NCI-H748 (cell line): Measurements from ENCODE around the gene C19orf18.
"Not testable (repeated sequence)": the region's sequence is repeated elsewhere in the genome, so short reads cannot be mapped to it uniquely, and the experiment has no call there.

ENCODE experiments used
- DNase-seq: peaks from one replicate; lab custom pipeline; 2025; ENCODE audit not compliant: unreplicated experiment; lab: John Stamatoyannopoulos, UW

C19orf18 gene

DNA sequence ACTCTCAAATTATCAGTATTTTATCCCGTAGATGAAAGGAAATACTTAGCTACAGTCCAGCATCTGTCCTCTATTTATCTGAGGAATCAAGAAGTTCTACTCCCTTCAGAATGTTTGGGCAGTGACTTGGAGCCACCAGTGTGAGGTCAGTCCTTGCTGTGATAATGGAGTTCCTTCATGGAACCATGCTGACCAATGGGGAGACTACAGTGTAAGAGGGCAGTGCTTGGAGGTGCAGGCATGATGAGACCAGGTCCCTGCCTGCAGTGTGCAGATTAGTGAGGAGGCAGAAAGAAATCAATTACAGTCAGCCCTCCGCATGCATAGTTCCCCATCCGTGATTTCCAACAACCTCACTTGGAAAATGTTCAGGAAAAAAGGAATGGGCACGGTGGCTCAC is at the start of gene C19orf18:
Gene C19orf18 (minus strand): TSS at position 101 of the 400 bp plus-strand sequence. CDS start 102 bp downstream, outside the sequence.
- DNase-seq = no peak

DNA sequence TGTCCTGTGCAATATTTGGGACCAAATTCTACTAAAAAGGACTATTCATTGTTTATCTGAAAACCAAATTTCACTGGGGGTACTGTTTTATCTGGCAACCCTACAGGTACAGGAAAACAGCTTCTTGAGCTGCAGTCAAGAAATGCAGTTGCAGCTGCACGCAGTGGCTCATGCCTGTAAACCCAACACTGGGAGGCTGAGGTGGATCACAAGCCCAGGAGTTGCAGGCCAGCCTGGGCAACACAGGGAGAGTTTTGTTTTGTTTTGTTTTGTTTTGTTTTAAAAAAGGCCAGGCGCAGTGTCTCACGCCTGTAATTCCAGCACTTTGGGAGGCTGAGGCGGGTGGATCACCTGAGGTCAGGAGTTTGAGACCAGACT is 47.9 kb upstream of the C19orf18 start:
- no peak for DNase-seq

DNA sequence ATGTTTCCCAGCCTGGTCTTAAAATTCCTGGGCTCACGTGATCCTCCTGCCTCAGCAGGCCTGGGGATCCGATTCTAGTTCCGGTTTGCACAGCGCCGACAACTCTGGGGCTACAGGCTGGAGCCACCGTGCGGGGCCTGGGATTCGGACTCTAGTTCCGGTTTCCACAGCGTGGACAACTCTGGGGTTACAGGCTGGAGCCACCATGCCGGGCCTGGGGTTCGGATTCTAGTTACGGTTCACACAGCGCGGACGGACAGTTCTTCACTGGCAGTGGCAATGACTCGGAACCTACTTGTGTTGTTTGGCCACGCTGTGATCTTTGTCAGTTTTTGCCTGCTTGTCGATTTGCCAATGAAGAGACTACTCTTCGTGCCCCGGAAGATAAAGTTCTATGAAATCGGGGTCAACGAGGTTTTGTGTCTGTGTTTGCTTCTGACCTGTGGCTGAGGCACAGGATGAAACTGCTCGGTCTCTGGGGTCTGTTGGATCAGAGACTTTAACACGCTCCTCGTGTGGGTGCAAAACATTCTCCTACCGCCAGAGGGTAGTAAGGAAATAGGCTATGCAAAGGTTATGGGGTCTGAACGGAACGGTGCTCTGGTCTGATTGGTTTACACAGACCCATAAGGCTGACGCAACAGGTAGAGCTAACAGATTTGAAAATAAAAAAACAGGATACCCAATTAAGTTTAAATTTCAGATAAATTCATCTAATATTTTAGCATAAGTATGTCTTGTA is 47.4 kb upstream of the C19orf18 start:
- peak; percentile 91 for DNase-seq

DNA sequence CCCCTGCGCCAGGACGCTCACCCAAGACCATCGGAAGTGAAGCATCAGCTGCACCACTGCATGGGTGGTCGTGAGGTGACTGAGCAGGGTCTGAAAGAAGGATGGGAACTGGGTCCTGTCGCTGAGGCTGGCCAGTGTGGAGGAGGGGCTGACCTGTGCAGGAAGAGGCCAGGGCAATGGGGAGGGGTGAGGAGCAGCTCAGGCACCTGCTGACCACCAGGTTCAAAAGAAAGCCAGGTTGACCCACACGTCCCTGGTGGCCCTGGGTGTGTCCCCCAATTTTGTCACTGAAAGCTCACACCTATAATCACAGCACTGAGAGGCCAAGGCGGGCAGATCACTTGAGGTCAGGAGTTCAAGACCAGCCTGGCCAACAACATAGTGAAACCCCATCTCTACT is 45.8 kb upstream of the C19orf18 start:
- no peak for DNase-seq

DNA sequence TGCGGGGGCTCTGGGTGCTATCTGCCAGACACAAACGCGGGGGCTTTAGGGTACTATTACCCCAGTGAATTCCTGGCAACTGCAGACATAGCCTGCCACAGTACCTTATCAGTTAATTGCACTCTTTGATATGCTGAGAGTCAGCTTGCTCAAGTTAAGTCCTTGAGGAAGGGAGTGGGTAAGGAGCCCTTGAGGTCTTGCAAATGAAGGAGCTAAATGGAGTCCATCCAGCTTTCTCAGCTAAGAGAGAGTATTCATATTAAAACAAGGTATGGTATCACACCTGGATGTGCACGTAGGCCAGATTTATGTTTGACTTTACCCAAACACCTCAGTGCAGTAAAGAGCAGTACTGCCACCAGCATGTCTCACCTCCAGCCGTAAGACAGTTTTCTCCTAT is 39.8 kb upstream of the C19orf18 start:
- no peak for DNase-seq

DNA sequence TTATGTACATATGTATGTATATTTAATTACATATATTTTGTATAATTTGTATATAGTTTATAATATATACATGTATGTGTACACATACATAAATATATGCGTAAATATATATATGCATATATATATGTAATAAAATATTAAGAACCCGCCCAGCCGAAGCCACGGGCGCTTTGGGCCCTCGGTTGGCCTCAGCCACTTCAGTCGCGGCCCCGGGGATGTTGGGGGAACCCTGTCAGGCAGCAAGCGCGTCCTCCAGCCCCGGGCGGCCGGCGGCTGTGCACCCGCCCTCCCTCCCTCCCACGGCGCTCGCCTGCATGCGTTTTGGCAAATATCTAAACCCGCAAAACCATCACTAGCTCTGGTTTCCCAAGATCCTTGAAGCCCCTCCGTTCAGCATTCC is 36.2 kb upstream of the C19orf18 start:
- DNase-seq = no peak

DNA sequence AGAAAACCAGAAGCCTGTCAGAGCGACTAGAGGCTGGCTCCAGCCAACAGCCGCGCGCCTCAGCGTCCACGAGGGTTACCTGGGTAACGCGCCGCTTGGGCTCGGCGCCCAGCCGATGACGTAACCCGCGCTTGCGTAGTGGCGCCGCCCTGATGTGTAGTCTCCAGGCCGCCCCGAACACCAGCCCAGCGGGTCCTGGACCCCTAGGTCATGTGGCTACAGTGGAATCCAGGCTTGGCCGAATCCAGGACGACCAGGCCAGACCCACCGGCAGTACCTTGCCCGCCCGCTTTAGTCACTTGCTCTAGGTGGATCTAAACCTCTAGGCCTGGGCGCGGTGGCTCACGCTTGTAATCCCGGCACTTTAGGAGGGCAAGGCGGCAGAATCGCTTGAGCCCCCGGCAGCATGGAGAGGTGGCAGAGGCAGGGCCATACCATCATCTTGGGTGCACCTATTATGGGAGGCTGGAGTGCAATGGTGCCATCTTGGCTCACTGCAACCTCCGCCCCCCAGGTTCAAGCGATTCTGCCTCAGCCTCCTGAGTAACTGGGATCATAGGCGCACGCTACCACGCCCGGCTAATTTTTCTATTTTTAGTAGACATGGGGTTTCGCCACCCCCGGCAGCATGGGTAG is 35.5 kb upstream of the C19orf18 start:
- peak; percentile 98 for DNase-seq

DNA sequence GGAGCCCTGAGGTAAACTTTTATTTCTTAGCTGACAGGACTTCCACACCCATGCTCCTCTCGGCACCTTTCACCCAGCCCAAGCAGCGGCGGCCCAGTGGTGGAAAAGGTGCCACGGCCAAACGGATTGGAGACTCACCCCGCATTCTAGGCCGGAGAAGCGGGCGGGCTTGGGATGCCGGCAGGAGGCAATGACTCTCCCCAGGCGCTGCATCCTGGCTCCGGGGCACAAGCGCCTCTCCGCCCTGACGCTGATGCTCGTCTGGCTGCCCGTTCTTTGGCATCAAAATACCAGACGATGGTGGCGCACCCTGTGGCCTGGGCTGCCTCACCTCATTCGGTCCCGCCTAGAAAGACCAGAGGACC is 34.9 kb upstream of the C19orf18 start:
- DNase-seq = no peak

DNA sequence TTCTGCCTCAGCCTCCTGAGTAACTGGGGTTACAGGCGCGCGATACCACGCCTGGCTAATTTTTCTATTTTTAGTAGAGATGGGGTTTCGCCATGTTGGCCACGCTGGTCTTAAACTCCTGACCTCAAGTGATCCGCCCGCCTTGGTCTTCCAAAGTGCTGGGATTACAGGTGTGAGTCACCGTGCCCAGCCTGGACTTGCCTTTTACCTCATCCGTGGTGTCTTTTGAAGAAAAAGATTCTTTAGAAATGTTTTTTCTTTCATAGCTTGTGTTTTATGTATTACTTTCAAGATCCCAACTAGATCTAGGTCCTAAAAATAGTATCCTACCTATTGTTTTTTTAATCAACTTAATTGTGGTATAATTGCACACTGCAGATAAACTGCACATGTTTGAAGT is 34.5 kb upstream of the C19orf18 start:
- DNase-seq = not testable (repeated sequence)

DNA sequence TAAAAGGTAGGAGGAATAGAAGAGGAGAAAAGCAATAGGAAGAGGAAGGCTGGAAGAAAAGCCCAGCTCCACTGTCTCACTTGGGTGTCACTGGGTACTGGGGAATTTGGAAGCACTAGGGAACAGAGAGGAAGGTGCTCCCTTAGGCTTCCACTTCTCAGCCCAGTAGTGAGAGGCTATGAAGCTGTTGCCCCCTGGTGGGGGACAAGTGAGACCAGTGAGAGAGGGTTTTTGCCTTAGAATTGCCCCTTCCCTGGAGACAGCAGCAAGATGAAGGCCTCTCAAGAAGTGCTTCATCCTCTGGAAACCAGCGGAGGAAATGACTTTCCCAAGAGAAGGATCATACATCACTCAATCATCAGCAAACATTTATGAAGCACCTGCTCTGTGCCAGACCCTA is 33.0 kb upstream of the C19orf18 start:
- DNase-seq = peak; percentile 60

DNA sequence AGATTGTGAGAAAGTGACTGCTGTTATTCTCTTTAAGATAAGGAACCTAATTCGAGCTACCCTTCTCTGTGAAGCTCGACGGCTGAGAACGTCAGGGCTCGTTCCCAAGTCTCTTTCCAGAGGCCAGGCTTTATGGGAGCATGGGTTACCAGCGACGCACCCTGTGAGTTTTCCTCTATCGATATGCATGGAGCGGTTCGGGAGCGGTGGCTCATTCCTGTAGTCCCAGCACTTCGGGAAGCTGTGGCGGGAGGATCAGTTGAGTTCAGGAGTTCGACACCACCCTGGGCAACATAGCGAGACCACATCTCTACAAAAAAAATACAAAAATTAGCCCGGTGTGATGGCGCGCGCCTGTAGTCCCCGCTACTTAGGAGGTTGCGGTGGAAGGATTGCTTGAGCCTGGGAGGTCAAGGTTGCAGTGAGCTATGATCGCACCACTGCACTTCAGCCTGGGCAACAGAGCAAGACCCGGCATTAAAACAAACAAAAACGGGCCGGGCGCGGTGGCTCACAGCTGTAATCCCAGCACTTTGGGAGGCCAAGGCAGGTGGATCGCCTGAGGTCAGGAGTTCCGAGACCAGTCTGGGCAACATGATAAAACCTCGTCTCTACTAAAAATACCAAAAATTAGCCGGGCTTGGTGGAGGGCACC is 29.0 kb upstream of the C19orf18 start:
- peak; percentile 67 for DNase-seq

DNA sequence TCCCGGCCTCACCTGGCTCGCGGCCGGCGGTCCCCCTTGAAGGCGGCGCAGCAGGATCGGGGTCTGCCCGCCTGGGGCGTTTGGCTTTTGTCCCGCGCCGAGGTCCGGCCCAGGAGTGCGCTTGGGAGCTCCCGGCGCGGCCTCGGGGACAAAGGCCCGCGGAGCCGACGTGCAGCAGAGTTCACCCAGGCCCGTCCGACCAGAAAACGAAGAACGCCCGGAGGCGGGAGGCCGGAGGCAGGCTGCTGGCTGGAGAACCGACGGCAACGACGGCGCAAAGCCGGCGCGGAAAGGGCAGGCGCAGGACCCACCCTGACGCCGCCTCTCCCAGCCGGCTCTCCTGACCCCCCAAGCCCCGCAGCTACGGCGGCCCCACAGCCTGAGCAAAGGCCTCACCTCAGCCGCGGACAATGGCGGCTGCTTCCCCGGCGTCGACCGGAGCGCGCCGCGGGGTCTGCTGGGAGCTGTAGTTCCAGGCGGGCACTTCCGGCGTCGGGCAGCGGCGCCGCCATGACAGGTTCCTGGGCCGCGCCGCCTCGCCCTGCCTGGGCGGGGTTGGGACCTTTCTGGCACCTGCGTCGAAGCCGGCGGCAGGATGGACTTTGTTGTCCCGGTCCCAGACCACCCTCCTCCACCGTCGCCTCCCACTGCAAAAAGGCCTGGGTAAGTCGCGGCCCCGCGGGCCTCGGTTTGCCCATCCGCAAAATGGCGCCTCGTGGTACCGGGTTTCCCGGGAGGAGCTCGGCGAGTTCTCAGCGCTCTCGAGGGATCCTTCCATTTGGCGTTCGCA is 28.2 kb upstream of the C19orf18 start, which contains the start of gene ZNF606:
Gene ZNF606 (minus strand): TSS at position 437 of the 790 bp plus-strand sequence. CDS start 1,501 bp downstream, outside the sequence.
- DNase-seq = peak; percentile 94

DNA sequence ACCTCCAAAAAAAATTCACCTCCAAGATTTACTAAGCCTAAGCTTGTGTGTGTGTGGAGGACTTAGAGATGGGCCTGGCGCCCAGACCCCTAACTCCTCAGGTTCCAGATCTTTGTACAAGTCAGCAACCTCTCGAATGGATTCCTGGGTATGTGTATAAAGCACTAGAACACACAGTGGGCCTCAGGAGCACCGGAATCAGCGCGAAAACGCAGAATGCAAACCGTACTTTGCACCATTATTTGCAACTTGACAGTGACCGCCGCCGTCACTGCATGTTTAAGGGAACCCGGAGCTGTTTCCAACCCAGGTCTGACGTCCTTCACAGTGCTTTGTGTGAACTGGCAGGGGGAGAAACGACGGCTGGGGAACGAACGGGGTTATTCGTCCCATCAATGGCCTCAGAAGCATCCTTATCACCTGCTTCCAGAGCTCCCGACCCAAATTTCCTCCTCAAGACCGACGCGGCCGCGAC is 27.6 kb upstream of the C19orf18 start:
- DNase-seq = peak; percentile 53

DNA sequence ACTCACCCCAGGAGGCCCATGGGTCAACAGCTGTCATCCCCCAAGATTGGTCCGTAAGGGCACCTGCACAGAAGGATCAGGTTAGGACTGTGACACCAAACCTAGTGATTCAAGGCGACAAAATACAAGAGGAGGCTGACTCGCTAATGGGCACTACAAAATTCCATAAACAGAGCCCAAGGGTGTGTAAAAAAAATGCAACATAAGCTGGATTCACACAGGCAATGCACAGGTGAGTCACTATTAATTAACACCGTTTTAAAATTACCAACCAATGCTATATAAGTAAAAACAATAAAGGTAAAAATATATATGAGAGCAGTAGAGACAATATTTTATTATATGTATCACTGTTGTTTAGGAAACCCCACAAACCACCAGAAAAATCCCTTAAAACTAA is 26.3 kb upstream of the C19orf18 start:
- DNase-seq = no peak

DNA sequence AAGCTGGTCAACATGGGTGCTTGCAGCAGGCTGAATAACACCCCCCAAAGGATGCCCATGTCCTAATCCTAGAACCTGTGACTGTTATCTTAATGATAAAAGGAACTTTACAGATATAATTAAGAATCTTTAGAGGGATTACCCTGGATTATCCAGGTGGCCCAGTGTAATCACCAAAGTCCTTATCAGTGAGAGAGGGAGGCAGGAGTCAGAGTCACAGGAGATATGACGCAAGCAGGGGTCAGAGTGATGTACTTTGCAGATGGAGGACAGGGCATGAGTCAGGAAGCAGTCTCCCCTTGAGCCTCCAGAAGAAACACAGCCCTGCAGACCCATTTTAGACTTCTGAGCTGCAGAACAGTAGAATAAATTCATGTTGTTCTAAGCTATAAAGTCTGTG is 18.5 kb upstream of the C19orf18 start:
- DNase-seq = no peak

DNA sequence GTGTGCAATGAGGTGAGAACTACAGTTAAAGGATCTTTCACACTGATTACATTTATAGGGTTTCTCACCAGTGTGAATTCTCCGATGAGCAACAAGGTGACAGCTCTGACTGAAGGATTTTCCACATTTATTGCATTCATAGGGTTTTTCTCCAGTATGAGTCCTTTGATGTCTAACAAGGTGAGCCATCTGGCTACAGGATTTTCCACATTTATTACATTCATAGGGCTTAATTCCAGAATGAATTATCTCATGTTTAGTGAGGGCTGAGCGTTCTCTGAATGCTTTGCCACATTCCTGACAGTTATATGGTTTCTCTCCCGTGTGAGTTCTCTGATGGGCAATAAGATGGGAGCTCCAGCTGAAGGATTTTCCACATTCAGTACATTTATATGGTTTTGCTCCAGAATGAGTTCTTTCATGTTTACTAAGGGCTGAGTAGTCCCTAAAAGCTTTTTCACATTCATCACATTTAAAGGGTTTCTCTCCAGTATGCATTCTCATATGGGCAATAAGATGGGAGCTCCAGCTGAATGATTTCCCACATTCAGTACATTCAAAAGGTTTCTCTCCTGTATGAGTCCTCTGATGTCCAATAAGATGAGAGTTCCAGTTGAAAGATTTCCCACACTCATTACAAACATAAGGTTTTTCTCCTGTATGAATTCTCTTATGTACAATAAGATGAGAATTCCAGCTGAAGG is 4.4 kb upstream of the C19orf18 start:
- DNase-seq = peak; percentile 17

DNA sequence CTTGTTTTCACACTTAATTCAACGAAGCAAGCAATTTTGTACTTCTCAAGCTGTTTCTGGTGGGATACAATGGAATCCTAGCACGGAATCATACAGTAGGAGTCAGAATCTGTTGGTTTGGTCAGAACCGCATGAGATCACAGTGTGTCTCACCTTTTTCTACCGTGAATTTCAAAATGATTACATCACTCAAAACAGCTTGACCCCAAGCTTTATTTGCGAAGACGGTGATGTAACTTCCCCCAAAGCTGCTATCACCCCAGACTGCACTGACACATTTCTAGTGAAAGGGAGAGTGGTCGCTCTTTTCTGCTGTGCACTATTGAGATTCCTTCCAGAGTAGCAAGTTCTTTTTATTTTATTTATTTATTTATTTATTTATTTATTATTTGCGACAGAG is 9.6 kb downstream of the C19orf18 start:
- DNase-seq = no peak

DNA sequence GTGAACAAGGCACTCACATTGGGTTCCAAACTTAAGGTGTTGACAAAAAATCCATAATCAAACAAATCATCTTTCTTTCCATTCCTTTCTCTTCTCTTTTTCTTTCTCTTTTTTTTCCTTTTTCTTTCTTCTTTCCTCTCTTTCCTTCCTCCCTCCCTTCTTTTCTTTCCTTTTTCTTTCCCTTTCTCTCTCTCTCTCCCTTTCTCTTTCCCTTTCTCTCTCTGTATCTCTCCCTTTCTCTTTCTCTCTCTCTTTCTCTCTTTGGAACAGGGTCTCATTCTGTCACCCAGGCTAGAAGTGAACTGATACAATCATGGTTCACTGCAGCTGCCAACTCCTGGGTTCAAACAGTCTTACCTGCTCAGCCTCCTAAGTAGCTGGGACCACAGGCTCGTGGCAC is 12.5 kb downstream of the C19orf18 start:
- no peak for DNase-seq

DNA sequence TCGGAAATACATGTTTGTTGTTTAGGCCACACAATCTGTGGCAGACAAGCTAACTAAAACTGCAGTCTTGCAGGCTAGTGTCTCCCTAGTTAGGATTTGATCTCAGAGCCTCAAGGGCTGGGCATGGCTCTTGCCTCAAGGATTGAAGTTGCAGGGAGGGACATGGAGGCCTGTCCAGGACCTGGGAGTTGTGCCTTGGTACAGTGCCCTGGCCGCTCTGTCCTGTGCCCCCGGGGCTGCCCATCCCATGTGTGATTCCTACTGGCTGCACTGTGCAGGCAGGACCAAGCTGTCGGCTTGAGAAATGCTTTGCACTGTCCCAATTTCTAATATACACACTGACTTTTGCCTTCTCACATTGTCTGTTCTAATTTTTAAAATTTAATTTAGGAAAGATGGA is 19.3 kb downstream of the C19orf18 start:
- no peak for DNase-seq

DNA sequence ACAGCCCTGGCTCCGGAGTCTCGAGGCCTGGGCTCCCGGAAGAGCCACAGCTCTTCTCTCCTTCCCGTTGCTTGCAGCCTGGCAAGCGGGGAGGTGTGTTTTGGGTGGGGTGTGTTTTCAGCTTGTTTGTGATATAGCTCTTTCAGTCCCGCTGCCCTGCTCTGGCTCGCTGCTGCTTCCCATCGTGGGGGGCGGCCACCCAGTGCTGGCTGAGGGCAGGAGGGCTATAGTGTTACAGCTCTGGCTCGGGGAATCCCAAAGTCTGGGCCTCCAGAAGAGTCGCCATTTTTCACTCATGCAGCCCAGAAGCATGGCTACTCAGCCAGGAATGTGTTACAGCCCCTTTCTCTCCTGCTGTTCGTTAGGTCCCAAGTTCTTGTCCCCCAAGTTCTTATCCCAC is 24.6 kb downstream of the C19orf18 start:
- no peak for DNase-seq

DNA sequence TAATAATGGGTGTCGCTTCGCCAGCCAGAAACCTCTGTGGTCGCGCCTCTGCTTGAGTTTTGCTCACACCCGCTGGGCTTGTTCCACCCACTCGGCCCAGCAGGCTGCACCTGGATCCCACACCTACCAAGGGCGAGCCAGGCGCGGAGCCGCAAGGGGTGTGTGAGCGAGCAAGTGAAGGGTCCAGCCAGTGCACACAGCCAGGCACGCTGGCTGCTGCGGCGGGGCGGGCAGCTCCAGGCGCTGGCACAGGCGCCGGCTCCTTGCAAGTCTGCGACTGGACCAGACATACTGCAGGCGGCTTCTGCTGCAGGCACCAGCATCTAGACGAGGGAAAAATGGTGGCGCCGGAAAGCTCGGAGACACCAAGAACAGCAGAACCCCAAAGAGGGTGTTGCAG is 25.0 kb downstream of the C19orf18 start:
- no peak for DNase-seq
